Activated naive CD8-positive, alpha-beta T cell treated with anti-CD3 and anti-CD28 coated beads, Interleukin-2, amount 50 U/mL, for 24 hours (primary cell): ENCODE data around the gene CSTPP1.
A peak's percentile ranks its signal among the peaks of the same experiment; 100 is the strongest.
"Not testable (repeated sequence)": the region's sequence is repeated elsewhere in the genome, so short reads cannot be mapped to it uniquely, and the experiment has no call there.

ENCODE experiments used
- ATAC-seq: fragments of 150-1000 bp; cut with Tn5 transposase; one replicate; pipeline ENCODE4 v1.10.0; 2021
- DNase-seq: peaks from one replicate; pipeline ENCODE4 v3.0.0; 2021
- H3K27ac Mint-ChIP-seq: one replicate; pipeline ENCODE4 v1.8.0; 2021; ENCODE audit warnings: mild to moderate bottlenecking, mixed read lengths
- H3K27me3 Mint-ChIP-seq: one replicate; pipeline ENCODE4 v1.8.0; 2021; ENCODE audit warnings: mixed read lengths
- H3K36me3 Mint-ChIP-seq: one replicate; pipeline ENCODE4 v1.8.0; 2021; ENCODE audit warnings: low read depth, mixed read lengths
- H3K4me1 Mint-ChIP-seq: one replicate; pipeline ENCODE4 v1.8.0; 2021; ENCODE audit warnings: mixed read lengths
- H3K4me3 Mint-ChIP-seq: one replicate; pipeline ENCODE4 v1.8.0; 2021; ENCODE audit warnings: mild to moderate bottlenecking, moderate library complexity, mixed read lengths
- H3K9me3 Mint-ChIP-seq: one replicate; pipeline ENCODE4 v1.8.0; 2021; ENCODE audit warnings: mixed read lengths

Gene CSTPP1

DNA sequence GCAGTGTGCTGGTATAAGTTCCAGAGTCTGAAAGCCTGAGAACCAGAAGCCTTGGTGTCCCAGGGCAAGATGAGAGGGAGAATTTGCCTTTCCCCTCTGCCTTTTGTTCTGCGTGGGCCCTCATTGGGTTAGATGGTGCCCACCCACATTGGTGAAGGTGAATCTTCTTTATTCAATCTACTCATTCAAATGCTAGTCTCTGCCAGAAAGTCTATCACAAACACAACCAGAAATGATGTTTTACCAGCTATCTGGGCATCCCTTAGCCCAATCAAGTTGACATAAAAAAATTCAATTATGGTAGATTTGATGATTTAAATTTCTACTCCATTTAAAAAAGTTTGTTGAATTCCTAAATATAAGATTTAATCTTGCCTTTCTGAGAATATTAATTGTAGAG lies 22.2 kb downstream of the CSTPP1 start:
- ATAC-seq (no peak), DNase-seq (no peak)
- H3K27ac Mint-ChIP-seq: no peak overlapping the region
- no peak overlapping the region for H3K4me3 Mint-ChIP-seq
- no peaks in the 10 kb centered on the region for H3K4me1 Mint-ChIP-seq
- peaks cover 10% of the 10 kb centered on the region for H3K9me3 Mint-ChIP-seq
- H3K27me3 Mint-ChIP-seq: no peaks in the 10 kb centered on the region
- H3K36me3 Mint-ChIP-seq: peaks cover 30% of the 10 kb centered on the region

DNA sequence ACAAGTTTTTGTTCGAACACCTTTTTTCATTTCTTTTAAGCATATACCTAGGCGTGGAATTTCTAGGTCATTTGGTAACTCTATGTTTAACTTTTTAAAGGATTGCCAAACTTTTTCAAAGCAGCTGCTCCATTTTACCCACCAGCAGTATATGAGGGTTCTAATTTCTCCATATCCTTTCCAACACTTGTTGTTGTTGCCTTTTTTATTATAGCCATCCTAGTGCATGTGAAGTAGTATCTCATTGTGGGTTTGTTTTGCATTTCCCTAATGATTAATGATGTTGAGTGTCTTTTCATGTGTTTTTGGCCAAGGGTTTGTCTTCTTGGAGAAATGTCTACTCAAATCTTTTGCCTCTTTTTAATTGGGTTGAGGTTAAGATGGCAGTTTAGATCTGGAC lies 24.5 kb downstream of the CSTPP1 start:
- H3K36me3 Mint-ChIP-seq: peaks cover 32% of the 10 kb centered on the region
- ATAC-seq: no peak
- H3K4me1 Mint-ChIP-seq: no peaks in the 10 kb centered on the region
- H3K27ac Mint-ChIP-seq: no peak overlapping the region
- H3K27me3 Mint-ChIP-seq: no peaks in the 10 kb centered on the region
- no peak overlapping the region for H3K4me3 Mint-ChIP-seq
- peaks cover 10% of the 10 kb centered on the region for H3K9me3 Mint-ChIP-seq
- DNase-seq: no peak

DNA sequence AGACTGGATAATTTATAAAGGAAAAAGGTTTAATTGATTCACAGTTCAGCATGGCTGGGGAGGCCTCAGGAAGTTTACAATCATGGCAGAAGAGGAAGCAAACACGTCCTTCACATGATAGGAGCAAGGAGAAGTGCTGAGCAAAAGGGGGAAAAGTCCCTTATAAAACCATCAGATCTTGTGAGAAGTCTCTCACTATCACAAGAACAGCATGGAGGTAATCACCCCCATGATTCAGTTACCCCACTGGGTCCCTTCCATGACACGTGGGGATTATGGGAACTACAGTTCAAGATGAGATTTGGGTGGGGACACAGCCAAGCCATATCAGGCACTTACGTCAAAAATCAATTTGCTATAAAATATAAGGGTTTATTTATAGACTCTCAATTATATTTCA lies 25.3 kb downstream of the CSTPP1 start:
- not testable (repeated sequence) for H3K4me3 Mint-ChIP-seq
- peaks cover 32% of the 10 kb centered on the region for H3K36me3 Mint-ChIP-seq

DNA sequence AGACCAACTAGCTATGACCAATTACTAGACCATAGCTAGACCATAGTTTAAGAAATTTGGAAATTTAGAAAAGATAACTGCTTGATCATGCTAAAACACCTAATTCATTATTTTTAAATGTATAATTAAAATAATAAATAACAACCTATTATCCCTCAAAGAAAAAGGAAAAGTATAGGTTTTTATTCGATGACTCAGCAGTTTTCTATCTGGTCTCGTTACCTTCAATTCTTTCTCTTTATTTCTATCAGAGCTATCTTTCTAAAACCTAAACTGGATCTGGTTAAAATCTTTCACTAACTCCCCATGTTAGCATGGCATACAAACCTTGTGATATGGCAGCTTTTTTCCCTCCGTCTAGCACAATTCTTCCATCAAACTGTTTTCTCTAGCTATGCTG lies 27.3 kb downstream of the CSTPP1 start:
- no peak overlapping the region for H3K27ac Mint-ChIP-seq
- H3K36me3 Mint-ChIP-seq: peaks cover 27% of the 10 kb centered on the region
- no peaks in the 10 kb centered on the region for H3K27me3 Mint-ChIP-seq
- H3K9me3 Mint-ChIP-seq: peaks cover 4% of the 10 kb centered on the region
- H3K4me3 Mint-ChIP-seq: no peak overlapping the region
- ATAC-seq (no peak), DNase-seq (no peak)
- H3K4me1 Mint-ChIP-seq: no peaks in the 10 kb centered on the region

More for the DNA sequence above, 25.3 kb downstream of the CSTPP1 start:
- H3K9me3 Mint-ChIP-seq, H3K4me1 Mint-ChIP-seq, DNase-seq, H3K27me3 Mint-ChIP-seq, ATAC-seq, H3K27ac Mint-ChIP-seq: not testable (repeated sequence)

DNA sequence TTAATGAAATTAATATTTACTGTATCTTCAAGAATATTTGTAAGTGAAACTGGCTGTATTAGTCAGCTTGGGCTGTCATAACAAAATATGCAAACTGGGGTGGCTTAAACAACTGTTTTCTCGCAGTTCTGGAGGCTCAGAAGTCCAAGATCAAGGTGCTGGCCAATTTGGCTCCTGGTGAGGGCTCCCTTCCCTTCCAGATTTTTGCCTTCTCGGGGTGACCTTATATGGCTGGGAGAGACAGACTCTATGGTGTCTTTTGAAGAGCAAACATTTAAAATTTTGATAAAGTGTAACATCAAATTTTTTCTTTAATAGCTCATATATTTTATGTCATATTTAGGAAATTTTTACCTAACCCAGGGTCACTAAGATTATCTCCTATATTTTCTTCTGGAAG lies 30.2 kb downstream of the CSTPP1 start:
- H3K4me3 Mint-ChIP-seq: no peak overlapping the region
- ATAC-seq (no peak), DNase-seq (no peak)
- no peaks in the 10 kb centered on the region for H3K4me1 Mint-ChIP-seq
- peaks cover 6% of the 10 kb centered on the region for H3K36me3 Mint-ChIP-seq
- H3K27me3 Mint-ChIP-seq: no peaks in the 10 kb centered on the region
- H3K9me3 Mint-ChIP-seq: no peaks in the 10 kb centered on the region
- no peak overlapping the region for H3K27ac Mint-ChIP-seq

DNA sequence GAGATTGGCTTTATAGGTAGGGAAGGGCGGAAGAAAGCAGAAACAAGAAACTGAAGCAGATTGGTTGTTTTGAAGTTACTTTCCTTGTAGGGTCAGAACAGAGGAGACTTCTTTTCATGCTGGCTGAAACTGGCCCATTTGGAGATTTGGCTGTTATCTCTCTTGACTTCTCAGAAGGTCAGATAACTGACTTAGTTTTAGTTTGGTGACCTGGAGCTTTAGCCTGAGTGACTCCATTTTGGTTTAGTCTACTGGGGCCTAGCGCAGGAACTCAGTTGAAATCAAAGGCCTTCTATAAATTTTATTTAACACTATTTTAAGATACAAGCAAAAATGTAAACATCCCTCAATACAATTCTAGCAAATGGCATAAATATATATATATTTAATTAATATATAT lies 31.4 kb downstream of the CSTPP1 start:
- H3K4me3 Mint-ChIP-seq: no peak overlapping the region
- no peaks in the 10 kb centered on the region for H3K27me3 Mint-ChIP-seq
- no peaks in the 10 kb centered on the region for H3K4me1 Mint-ChIP-seq
- DNase-seq (no peak), ATAC-seq (no peak)
- H3K36me3 Mint-ChIP-seq: peaks cover 1% of the 10 kb centered on the region
- no peaks in the 10 kb centered on the region for H3K9me3 Mint-ChIP-seq
- no peak overlapping the region for H3K27ac Mint-ChIP-seq

DNA sequence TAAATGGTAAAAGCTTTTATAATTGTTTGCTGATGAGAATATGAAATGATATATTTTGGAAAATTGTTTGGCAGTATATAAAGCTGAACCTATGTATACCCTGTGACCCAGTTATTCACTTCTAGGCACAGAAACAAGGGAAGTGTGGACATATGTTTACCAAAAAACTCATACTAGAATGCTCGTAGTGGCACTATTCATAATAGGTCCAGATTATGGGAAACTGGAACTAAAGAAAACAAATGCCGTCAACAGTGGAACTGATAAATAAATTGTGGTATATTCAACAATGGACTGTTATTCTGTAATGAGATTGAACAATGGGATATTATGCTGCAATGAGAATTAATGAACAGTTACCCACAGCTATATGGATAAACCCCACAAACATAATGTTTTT lies 32.8 kb downstream of the CSTPP1 start:
- Mint-ChIP-seq H3K4me1 (no peaks in the 10 kb centered on the region), H3K4me3 (no peak overlapping the region), H3K36me3 (peaks cover 1% of the 10 kb centered on the region), H3K27me3 (no peaks in the 10 kb centered on the region), H3K27ac (no peak overlapping the region), H3K9me3 (no peaks in the 10 kb centered on the region)
- DNase-seq (no peak), ATAC-seq (no peak)

DNA sequence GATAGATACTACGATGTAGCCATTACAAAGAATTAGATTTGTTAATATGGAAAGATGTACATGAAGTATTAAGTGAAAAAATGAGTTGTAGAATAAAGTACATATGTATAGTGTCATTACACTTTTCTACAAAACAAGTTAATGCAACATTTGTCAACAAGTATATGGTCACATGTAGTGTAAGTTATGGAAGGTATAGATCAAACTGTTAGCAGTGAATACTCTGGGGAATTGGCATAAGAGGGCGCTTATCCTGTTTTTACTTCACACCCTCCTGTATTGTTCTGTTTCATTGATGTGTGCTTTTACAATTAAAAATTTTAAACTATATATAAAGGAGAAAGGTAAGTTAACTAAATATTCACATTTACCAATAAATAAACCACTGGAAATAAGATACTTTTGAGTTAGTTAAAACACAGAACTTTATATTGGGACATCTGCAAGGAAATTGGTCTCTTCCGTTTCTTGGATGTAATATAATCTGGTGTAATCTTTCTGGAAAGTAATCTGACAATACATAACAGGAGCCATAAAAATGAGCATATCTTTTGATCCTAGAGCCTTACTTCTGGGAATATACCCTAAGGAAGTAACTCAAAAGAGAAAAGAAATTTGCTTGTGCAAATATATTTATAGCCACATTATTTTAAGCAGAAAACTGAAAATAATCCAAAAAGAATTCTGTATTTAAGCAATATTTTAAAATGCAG lies 34.5 kb downstream of the CSTPP1 start:
- Mint-ChIP-seq H3K4me3 (no peak overlapping the region), H3K36me3 (no peaks in the 10 kb centered on the region), H3K4me1 (peaks cover 6% of the 10 kb centered on the region), H3K27ac (no peak overlapping the region), H3K9me3 (no peaks in the 10 kb centered on the region), H3K27me3 (no peaks in the 10 kb centered on the region)
- DNase-seq (no peak), ATAC-seq (no peak)

DNA sequence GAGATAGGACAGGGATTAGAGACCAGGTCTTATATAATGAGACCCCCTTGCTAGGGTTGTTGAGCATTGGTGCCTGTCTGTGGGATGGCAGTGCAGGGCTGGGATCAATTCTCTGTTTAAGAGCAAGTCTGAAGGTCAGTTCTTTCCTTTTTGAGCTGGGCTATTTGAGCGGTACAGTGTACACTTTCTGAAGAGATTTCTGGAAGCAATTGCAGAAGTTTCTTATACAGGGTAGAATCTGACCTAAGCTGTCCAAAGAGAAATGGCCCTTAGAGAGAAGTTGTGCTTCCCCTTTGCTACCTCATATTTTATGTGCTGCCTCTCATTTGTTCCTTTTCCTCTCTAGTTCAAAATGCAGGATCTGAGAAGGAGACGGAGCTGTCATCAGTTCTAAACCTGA lies 35.8 kb downstream of the CSTPP1 start:
- no peak overlapping the region for H3K4me3 Mint-ChIP-seq
- no peak overlapping the region for H3K27ac Mint-ChIP-seq
- H3K9me3 Mint-ChIP-seq: no peaks in the 10 kb centered on the region
- peaks cover 6% of the 10 kb centered on the region for H3K4me1 Mint-ChIP-seq
- H3K36me3 Mint-ChIP-seq: no peaks in the 10 kb centered on the region
- DNase-seq (no peak), ATAC-seq (no peak)
- no peaks in the 10 kb centered on the region for H3K27me3 Mint-ChIP-seq

DNA sequence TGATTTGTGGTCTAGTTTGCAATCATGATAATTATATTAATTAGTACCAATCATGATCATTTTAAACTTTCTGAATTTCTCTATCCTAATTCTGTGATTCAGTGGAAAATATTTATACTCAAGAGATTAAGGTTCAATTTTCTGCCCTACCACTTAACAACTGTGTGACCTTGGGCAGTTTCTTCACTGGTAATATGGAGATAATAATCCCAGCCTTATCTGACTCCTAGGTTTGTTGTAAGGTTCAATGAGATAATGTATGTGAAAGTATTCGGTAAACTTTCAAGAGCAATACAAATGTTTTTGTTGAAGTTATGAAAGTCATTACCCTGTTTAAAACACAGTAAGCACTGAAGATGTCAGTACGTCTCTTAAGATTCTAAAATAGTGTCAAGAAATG lies 36.3 kb downstream of the CSTPP1 start:
- no peak for ATAC-seq
- H3K9me3 Mint-ChIP-seq: no peaks in the 10 kb centered on the region
- H3K36me3 Mint-ChIP-seq: no peaks in the 10 kb centered on the region
- no peak overlapping the region for H3K27ac Mint-ChIP-seq
- no peaks in the 10 kb centered on the region for H3K27me3 Mint-ChIP-seq
- no peak overlapping the region for H3K4me3 Mint-ChIP-seq
- peaks cover 6% of the 10 kb centered on the region for H3K4me1 Mint-ChIP-seq
- no peak for DNase-seq

DNA sequence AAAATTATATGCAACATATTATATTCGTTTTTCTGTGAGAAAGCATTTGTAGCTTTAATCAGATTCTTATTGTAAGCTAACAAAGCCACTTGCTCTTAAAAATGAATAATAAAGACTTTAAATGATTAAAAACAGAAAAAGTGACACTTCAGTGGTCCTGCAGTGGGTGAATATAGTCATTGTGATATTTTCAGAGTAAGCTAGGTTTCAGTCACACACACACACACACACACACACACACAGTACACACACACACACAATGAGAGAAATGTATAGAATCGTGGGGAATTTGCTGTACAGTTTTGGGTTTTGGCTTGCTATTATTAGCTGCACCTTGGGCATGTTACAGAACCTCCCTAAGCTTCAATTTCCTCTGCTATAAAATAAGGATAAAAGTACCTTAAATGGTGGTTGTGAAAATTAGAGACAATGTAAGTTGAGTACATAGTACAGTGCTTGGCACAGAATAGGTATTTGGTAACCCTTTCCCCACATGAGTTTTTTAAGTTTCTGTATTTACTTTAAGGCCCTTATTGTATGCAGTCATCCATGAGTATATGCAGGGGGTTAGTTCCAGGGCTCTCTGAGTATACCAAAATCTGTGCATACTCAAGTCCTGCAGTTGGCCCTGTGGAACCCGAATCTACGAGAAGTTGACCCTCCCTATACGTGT lies 39.8 kb downstream of the CSTPP1 start:
- no peaks in the 10 kb centered on the region for H3K27me3 Mint-ChIP-seq
- no peaks in the 10 kb centered on the region for H3K9me3 Mint-ChIP-seq
- H3K4me3 Mint-ChIP-seq: no peak overlapping the region
- H3K27ac Mint-ChIP-seq: no peak overlapping the region
- ATAC-seq (no peak), DNase-seq (no peak)
- peaks cover 8% of the 10 kb centered on the region for H3K4me1 Mint-ChIP-seq
- no peaks in the 10 kb centered on the region for H3K36me3 Mint-ChIP-seq

DNA sequence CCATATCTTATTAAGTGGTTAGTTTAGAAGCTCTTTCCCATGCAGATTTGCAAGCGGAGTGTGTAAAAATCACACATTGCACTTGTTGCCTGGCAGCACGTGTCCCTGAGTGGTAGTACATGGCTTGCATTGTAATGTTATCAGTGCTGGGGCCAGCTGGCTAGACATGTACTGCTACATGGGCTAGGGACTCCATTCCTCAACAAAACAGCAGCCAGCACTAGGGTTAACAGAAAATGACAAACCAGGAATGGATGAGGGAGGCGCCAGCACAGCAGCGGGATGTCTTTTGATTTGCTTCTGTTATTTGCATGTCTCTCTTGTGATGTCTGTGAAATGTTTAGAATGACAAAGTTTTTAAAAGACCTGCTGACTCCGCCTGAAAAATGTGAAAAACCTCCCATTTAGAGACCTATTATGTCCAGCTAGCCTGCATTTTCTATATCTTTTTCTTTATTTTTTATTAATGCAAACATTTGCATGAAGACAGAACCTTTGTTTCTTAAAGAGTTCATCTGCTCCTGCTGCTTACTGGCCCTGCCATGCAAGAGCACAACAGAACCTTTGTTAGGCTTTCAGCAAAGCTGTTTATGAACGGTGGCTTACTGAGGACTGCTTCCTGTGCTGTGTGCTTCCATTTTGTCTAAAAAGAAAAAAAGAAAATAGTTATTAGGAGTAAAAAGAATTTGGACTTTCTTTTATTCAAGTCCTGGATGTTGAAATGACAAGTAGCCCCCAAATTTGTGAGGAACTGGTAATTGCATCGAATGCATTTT lies 40.7 kb downstream of the CSTPP1 start:
- H3K36me3 Mint-ChIP-seq: no peaks in the 10 kb centered on the region
- no peak for DNase-seq
- no peak overlapping the region for H3K27ac Mint-ChIP-seq
- ATAC-seq: no peak
- H3K4me3 Mint-ChIP-seq: no peak overlapping the region
- peaks cover 13% of the 10 kb centered on the region for H3K4me1 Mint-ChIP-seq
- H3K9me3 Mint-ChIP-seq: no peaks in the 10 kb centered on the region
- H3K27me3 Mint-ChIP-seq: no peaks in the 10 kb centered on the region

DNA sequence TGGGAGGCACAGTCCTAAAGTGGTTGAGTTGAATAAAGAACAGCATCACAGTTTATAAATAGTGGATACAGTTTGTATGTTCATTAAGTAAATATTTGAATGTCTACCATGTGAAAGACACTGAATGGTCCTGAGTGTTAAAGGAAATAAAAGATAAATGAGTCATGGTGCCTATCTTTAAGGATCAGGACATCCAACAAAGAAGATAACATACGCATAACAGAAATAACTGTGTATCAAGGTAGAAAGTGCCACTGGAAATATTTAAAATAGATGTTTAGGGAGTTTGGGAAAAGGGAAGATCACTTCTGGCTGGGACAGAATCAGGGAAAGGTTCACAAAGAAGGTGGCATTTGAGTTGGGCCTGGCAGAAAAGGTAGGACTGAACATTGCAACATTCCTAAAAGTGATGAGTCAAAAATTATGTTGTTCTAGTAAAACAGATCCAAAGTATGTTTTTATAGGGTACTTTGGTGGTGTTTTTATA lies 41.5 kb downstream of the CSTPP1 start:
- Mint-ChIP-seq H3K4me1 (peaks cover 13% of the 10 kb centered on the region), H3K36me3 (no peaks in the 10 kb centered on the region), H3K27ac (no peak overlapping the region), H3K4me3 (no peak overlapping the region), H3K27me3 (no peaks in the 10 kb centered on the region), H3K9me3 (no peaks in the 10 kb centered on the region)
- ATAC-seq: no peak
- no peak for DNase-seq

DNA sequence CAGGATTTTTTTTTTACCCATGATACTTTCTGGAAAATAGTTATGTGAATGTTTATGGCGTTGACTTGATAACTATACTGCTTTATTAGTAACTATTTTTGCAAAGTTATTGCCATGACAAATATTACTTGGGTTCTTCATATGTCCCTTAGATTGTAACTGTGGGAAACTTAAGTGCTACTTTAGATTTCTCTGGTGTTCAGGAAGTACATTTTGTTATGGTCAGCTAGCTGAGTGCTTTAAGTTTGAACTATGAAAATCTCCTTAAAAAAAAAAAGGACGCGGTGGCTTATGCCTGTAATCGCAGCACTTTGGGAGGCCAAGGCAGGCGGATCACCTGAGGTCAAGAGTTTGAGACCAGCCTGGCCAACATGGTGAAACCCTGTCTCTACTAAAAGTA lies 42.8 kb downstream of the CSTPP1 start:
- ATAC-seq: no peak
- no peak for DNase-seq
- no peaks in the 10 kb centered on the region for H3K36me3 Mint-ChIP-seq

DNA sequence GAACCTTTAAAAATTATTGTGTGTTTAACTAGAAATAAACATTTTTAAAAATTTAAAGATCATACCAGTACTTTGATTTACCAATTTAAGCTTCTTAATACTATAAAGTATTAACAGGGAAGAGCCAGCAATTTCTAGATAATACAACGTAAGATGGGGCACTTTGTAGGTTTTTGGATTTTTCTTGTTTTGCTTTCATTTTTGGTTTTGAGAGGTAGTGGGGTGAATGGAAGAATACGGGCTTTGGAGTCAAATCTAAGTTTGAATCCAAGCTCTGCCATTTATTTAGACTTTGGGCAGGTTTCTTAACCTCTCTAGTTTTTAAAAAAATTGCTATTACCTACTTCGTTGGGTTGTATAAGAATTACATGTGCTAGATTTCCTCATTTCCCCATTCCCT lies 44.9 kb downstream of the CSTPP1 start:
- no peaks in the 10 kb centered on the region for H3K27me3 Mint-ChIP-seq
- ATAC-seq (no peak), DNase-seq (no peak)
- H3K27ac Mint-ChIP-seq: no peak overlapping the region
- H3K36me3 Mint-ChIP-seq: no peaks in the 10 kb centered on the region
- no peaks in the 10 kb centered on the region for H3K9me3 Mint-ChIP-seq
- peak overlapping the region; percentile 42 for H3K4me3 Mint-ChIP-seq
- H3K4me1 Mint-ChIP-seq: peaks cover 7% of the 10 kb centered on the region

More for the DNA sequence above, 42.8 kb downstream of the CSTPP1 start:
- H3K27ac Mint-ChIP-seq: no peak overlapping the region
- no peak overlapping the region for H3K4me3 Mint-ChIP-seq
- peaks cover 13% of the 10 kb centered on the region for H3K4me1 Mint-ChIP-seq
- no peaks in the 10 kb centered on the region for H3K27me3 Mint-ChIP-seq
- H3K9me3 Mint-ChIP-seq: no peaks in the 10 kb centered on the region
